Measurements from ENCODE around the gene LPIN1. TPM values are rescaled to one million over a fixed set of nuclear protein-coding genes. Genes with fewer than 3 reads are reported as not detected.
"Not testable (repeated sequence)": the region's sequence is repeated elsewhere in the genome, so short reads cannot be mapped to it uniquely, and the experiment has no call there.

Gene LPIN1
- polyA plus RNA-seq, 1 experiment = 20.8 TPM

- TF ChIP-seq CTCF (IDR thresholded peaks at IDR 0.05; ENCODE audit: insufficient read depth, low read depth, low read length) = no peak
- Histone ChIP-seq H3K36me3 (ENCODE audit: control insufficient read depth, insufficient read depth, low read length) (no peaks in the 10 kb centered on the region), H3K4me3 (ENCODE audit: low read depth, low read length) (no peak overlapping the region), H3K27me3 (ENCODE audit: control insufficient read depth, insufficient read depth, low read length) (peaks cover 3% of the 10 kb centered on the region)
- CTCF ChIA-PET = no interaction called here
- DNase-seq (ENCODE audit: low read depth) = no peak
- POLR2A ChIA-PET = no interaction called here
Measured at GRCh38 chr2:11726384-11726783, 20.0 kb upstream of the LPIN1 start.

DNA sequence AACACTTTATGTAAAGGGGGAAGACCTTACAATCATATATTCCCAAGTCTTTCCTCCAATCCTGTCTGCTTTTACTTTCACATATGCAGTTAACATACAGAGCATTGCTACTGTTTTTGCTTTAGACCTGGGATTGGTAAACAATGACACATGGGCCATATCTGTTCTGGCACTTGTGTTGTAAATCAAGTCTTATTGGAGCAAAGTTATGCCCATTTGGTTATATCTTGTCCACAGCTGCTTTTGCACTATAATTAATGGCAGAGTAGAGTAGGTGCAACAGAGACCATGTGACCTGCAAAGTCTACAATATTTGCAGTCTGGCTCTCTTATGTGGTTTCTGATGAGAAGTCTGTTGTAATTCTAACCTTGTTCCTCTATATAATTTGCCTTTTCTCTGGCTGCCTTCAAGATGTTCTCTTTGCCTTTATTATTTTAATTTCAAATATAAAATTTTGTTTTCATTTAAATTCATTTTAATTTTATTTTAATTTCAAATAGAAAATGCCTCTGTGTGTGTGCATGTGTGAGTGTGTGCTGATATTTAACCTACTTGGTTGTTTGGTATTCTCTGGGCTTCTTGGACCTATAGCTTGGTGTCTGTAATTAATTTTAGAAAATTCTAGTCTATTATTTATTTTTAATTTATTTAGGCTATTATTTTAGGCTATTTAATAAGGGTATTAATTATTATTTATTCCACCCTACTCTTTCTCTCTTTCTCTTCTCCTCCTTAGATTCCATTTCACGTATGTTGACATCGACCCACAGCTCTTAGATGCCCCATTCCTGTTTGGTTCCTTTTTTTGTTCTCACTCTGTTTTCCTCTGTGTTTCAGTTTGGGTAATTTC lies 16.8 kb upstream of the LPIN1 start:
- H3K27me3 ChIP-seq (ENCODE audit: control insufficient read depth, insufficient read depth, low read length) = peaks cover 3% of the 10 kb centered on the region; the same call in 1 of the 2 replicates
- H3K4me3 ChIP-seq (ENCODE audit: low read depth, low read length) = no peak overlapping the region
- no peak for DNase-seq (ENCODE audit: low read depth)
- POLR2A ChIA-PET = no interaction called here
- no peak for TF ChIP-seq CTCF (IDR thresholded peaks at IDR 0.05; ENCODE audit: insufficient read depth, low read depth, low read length)
- CTCF ChIA-PET = interaction anchor here (1.6 kb wide), 1 partner anchor 9 kb away, joined by 7 read pairs; no protein-coding TSS in a partner anchor
- H3K36me3 ChIP-seq (ENCODE audit: control insufficient read depth, insufficient read depth, low read length) = no peaks in the 10 kb centered on the region

DNA sequence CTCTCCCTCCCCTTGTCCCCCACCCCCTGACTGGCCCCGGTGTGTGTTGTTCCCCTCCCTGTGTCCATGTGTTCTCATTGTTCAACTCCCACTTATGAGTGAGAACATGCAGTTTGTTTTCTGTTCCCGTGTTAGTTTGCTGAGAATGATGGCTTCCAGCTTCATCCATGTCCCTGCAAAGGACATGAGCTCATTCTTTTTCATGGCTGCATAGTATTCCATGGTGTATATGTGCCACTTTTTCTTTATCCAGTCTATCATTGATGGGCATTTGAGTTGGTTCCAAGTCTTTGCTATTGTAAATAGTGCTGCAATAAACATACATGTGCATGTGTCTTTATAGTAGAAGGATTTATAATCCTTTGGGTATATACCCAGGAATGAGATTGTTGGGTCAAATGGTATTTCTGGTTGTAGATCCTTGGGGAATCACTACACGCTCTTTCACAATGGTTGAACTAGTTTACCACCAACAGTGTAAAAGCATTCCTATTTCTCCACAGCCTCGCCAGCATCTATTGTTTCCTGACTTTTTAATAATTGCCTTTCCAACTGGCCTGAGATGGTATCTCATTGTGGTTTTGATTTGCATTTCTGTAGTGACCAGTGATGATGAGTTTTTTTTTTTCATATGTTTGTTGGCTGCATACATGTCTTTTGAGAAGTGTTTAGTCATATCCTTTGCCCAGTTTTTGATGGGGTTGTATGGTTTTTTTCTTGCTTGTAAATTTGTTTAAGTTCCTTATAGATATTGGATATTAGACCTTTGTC lies 15.0 kb upstream of the LPIN1 start:
- H3K27me3 ChIP-seq (ENCODE audit: control insufficient read depth, insufficient read depth, low read length); H3K36me3 ChIP-seq (ENCODE audit: control insufficient read depth, insufficient read depth, low read length); DNase-seq (ENCODE audit: low read depth); POLR2A ChIA-PET; H3K4me3 ChIP-seq (ENCODE audit: low read depth, low read length): not testable (repeated sequence)
- CTCF ChIA-PET = interaction anchor here (0.8 kb wide), 1 partner anchor 9 kb away, joined by 3 read pairs; no protein-coding TSS in a partner anchor

DNA sequence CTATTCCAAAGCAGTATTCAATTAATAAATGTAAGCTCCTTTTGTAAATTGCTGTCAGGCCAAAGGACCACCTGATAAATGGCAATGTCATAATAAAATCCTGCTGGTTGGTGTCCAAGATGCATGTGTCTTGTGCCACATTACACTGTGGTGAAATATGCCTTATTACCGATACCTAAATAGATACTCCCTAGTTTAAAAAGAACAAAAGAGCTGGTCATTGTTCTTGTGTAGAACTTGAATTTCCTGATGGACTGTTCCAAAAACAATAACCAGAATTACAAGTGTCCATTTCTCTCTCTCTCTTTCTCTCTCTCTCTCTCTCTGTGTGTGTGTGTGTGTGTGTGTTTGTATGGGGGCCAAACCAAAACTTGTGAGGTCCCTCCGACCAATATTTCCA lies 13.8 kb upstream of the LPIN1 start:
- no peak overlapping the region for H3K4me3 ChIP-seq (ENCODE audit: low read depth, low read length)
- POLR2A ChIA-PET = no interaction called here
- TF ChIP-seq CTCF (IDR thresholded peaks at IDR 0.05; ENCODE audit: insufficient read depth, low read depth, low read length) = no peak
- CTCF ChIA-PET = interaction anchor here (0.8 to 2.0 kb wide), 2 partner anchors 11 to 12 kb away, joined by 3 to 5 read pairs; no protein-coding TSS in a partner anchor
- no peaks in the 10 kb centered on the region; the same call in none of the 2 replicates for H3K27me3 ChIP-seq (ENCODE audit: control insufficient read depth, insufficient read depth, low read length)
- no peak for DNase-seq (ENCODE audit: low read depth)
- H3K36me3 ChIP-seq (ENCODE audit: control insufficient read depth, insufficient read depth, low read length) = no peaks in the 10 kb centered on the region

- POLR2A ChIA-PET; DNase-seq (ENCODE audit: low read depth); H3K4me3 ChIP-seq (ENCODE audit: low read depth, low read length); H3K27me3 ChIP-seq (ENCODE audit: control insufficient read depth, insufficient read depth, low read length); H3K36me3 ChIP-seq (ENCODE audit: control insufficient read depth, insufficient read depth, low read length): not testable (repeated sequence)
- CTCF ChIA-PET = interaction anchor here (1.2 to 1.9 kb wide), 5 partner anchors 9 to 49 kb away, joined by 3 to 15 read pairs (median 7); no protein-coding TSS in a partner anchor
Measured at GRCh38 chr2:11737852-11738251, 8.6 kb upstream of the LPIN1 start.

Measured in BJ (cell line).